ELF-1 (cell line): ENCODE measurements around the gene CCDC85C.

ENCODE experiments used
- DNase-seq: peaks from one replicate; pipeline ENCODE4 v3.0.0-alpha.2; 2016; ENCODE audit warnings: low read depth, low spot score

CCDC85C gene

DNA sequence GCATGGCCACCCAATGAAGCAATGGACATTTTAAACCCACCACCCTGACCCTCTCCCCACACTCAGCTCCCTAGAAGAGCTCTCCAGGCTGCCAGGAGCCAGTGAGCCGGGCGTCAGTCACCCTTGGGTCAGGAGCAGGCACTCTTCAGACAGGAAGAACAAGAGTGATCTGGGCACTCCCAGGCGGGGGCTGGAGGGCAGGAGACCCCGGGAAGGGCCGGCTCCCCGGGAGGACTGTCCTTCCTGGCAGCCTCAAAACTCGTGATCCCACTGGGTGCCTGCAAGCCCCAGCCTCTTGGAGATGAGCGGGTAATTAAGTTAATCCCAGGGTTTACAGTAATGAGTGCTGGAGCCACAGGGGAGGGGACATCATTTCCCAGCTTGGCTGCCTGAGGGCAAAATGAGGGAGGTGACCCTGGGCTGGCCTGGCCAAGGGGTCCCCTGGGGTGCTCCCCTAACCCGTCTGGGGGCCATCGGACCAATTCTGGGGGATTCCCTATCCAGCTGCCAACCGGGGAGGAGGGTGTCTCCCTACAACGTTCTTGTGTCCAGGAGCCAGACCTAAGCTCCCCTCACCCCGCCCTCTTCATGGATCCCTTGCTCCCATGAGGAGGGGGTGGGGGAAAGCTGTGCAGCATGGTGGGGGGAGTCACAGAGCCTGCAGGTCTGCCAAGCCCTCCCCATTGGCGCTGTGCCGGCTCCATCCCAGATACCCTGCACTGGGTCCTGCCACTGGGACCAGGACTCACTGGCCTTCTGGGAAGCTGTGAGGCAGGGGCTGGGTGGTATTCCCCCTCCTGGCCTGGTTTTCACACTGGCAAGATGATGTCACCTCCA, 63.6 kb downstream of the CCDC85C start:
- DNase-seq, result peak; percentile 43

DNA sequence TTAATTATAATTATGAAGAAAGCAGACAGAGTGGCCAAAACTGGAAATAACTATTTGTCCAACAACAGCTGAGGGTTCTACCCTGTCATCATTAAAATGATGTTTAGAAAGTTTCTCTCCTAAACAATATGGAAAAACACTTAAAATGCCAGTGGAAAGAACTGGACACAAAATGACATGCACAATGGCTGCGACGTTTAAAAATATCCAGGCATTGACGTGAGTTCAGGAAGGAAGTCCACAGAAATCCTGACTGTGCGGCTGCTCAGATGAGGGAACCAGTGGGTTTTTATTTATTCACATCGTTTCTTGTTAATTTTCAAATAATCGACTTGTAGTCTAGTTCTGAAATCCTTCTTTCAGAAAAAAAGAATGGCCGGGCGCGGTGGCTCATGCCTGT, 64.5 kb downstream of the CCDC85C start:
- DNase-seq, result no peak

DNA sequence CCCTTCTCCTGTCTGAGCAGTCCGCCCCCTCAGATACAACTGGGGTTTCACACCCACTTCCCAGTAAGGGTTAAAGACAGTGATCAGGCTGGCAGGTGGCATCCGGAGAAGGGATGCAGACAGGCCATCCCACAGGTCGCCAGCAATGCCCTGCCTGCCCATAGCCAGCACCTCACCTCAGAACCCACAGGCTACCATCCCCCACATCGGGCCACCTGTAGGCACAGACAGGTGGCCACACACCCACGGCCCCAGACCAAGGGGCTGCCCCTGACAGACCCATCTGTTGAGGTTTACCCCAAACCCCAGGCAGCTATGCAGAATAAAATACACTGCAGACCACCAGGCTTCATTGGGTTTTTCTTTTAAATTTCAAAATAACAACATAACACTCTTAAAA, 65.3 kb downstream of the CCDC85C start:
- DNase-seq, result no peak

DNA sequence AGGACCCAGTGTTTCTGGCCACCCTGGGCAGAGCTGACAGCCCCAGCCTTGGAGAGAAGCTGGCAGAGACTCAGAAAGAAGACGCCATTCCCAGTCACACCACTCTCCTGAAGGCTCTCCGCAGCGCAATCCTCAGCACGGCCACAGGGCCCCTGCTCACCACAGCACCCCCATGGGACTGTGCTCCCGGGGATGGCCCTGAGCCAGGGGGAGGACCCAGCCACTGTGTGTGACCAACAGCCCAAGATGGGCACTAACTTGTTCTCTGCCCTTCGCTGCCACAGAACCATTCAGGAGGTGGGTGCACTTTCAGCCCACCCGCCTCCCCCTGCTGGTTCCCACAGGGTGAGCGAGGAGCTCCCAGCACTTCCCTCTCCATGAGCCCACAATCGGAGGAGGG, 65.7 kb downstream of the CCDC85C start:
- no peak for DNase-seq

DNA sequence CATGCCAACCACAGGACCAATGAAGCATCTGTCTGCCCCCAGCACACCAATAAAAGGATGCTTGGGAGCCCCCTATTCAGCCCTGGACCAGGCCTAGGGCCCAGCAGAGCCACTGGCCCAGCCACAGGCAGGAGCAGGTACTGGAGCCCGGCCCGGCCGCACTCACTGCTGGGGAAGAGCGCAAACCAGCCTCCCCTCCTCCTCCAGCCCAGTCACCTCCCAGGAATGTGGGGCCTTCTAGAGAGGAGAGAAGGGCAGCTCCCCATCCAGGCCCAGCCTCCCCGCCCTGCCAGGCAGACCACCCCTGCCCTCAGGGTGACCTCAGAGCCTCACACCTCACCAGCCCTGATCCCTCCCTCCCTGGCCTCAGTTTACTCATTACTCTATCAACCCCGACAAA, 66.6 kb downstream of the CCDC85C start:
- peak; percentile 75 for DNase-seq

DNA sequence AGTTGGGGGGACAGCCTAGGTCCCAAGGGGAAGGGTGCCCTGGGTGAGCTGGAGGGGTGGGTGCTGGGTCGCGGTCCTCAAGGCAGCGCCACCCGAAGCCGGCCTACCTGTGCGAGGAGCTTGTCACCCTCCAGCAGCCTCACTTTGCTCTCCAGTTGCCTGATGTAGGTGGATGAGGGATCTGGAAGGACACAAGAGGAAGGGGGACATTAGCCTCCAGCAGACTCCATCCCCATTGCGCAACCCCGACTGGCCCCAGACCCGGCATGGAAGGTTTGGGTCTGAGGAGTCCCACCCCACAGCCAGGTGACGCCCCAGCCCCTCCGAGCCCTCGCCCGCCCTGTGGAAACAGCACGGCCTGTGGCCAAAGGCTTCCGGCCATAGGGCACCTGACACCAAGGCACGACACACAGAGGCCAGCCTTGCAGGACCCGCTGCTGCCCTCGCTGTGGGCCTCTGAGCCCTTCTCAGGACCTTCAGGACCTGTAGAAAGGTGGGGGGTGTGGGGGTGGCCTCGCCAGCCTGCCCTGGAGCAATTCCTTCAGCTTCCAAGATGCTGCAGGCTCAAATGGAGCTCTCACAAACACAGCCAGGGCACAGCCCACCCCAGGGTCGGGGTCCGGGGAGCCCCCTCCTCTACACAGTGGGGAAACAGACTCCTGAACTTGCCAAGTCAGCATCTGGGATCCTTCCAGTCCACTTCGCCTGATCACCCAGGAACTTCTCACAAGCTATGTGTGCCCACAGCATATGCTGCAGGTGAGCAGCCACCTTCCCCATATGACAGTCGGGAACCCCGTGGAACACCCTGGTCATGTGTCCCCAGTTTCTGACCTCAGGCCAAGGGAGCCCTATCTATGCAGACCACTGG, 67.9 kb downstream of the CCDC85C start:
- DNase-seq, result no peak

DNA sequence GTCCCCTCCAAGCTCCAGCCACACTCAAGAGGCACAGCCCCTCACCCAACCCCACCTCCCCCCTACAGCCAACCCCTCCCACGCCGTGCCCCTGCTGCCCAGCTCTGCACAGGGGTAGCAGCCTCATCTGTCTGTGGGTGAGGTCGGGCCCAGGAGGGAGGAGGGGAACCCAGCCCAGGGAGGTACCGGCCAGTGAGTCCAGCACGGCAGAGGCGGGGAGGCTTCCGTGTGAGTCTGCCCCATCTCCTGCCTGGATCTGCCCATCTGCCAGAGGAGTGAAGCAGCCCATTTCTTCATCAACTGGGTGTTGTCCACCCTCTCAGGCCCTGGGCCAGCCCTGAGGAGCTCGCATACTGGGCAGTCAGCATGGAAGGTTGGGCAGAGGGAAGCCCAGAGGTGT, 68.6 kb downstream of the CCDC85C start:
- no peak for DNase-seq

DNA sequence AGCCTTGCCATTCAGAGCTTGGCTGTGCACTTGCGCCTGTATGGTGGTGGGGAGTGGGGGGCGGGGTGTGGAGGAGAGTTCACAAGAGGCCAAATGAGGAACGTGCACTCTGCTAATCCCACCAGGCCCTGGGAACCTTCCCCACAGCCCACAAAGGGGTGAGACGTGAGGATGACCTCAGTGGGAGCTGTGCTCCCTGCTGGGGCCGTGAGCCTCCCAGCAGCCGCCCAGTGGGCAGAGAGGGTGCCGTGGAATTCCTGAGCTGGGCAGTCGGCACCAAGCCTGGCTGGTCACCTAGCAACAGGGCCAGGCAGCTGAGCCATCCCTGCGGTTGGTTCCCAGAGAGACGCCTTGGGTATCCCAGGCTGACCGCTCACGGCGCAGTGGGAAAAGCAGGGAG, 69.1 kb downstream of the CCDC85C start:
- no peak for DNase-seq

DNA sequence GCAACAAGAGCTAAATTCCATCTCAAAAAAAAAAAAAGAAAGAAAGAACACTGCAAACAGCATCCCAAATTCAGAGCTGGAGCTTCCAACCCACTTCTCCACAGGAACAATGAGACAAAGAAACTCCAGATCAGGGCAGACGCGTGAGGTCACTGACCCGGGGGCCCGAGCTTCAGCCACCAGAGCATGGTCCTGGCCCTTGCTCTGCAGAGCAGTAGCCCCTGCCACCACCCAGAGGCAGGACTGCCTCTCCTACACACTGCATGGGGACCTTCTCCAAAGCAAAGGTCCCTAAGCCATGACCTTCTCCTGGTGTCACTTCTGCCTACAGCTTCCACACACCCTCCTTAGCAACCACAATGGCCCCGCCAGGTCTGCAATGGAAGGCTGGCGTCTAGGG, 69.7 kb downstream of the CCDC85C start:
- DNase-seq, result no peak

DNA sequence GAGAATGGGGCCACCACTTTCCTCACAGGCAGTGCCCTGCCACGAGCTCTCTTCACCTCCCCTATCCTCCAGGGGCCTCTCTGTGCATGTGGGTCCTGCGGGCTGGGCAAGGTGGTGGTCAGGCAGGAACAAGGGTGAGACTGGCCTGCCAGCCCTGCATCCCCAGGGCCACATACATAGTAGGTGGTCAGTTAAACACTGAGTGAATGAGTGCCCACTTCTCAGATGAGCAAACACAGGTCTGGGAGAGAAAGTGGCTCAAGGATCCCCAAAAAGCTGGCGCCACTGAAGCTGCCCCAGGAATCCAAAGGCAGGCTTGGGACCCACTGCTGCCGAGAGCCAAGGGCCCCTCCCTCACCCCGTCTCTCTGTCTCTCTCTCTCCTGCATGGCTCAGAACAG, 71.7 kb downstream of the CCDC85C start:
- DNase-seq, result no peak

DNA sequence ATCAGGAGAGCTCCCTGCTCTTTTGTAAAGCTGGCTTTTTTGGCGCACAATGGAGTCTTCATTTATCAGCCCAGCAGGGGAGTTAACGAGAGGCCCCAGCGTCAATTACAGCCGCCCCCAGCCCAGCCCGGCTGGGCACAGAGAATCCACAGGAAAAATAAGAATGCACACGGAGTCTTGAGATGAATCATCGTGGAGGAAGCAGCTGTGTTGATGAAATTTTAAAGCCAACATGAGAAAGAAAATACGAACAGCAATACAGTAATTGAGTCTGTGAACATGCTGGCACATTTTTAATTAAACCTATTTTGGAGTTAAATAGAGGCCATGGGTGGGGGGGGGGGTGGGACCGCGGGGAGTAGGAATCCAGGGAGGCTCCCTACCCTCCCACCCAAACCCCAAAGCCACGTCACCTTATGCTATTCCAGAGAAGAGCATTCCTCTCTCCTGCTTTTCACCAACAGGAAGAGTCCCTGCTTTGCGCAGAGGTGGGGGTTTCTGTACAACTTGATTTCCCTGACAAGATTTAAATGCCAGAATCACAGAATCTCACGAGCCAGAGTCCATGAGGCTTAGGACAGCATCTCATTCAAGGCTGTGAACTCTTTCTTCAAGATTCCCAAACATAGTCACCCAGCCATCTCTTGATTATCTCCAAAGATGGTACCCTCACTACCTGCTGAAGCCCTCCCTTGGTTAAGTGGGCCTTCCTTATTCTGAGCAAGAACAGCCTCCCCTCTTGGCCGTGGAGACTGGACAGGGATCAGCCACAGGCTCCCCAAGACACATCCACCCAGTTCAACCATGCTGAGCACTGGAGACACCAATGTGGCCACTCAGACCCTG, 72.5 kb downstream of the CCDC85C start:
- peak; percentile 44 for DNase-seq

DNA sequence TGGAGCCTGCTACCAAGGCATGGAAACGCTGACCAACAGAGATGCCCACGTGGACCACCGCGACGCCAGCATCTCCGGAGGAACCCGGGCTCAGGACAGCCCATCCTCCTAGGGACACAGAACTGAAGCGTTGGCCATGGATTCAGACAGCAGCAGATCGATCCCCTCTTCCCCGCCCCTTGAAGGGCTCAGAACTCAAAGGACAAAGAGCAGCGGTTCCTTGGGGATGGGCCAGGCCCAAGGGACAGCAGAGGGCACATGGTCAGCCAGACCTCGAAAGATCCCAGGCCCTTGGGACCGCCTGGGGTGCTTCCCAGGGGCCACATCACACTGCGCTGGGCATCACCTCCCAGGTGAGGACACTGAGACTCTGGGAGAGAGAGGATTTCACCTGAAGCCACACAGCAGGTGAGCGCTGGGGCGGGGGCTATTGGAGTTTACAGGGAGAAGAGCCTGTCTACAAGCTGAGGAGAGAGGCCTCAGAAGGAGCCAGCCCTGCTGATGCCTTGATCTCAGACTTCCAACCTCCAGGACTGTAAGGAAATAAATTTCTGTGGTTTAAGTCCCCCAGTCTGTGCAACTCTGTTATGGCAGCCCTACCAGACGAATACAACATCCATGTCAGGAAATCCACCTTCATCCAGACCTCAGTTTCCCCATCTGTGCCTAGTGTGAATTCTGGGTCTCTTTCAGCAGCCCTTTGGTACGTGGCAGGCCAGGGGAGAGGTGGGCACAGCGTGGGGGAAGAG, 73.4 kb downstream of the CCDC85C start:
- DNase-seq, result no peak

DNA sequence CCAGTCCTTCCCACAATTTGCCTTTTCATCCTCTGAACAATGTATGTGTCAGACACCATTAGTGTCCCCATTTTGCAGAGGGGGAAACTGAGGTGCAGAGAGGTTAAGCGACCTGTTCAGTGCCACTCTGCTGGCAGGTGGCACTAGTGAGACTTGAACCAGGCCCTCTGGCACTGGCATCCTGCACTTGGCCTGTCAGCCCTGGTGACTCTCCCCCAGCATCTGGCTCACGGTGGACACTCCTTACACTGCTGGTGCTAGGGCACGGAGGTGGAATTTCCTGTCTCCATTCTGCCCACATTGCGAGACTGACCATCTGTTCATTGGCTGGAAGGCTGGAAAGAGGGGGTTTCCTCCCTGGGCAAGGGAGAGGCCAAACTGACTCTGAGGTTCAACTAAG, 74.1 kb downstream of the CCDC85C start:
- no peak for DNase-seq

DNA sequence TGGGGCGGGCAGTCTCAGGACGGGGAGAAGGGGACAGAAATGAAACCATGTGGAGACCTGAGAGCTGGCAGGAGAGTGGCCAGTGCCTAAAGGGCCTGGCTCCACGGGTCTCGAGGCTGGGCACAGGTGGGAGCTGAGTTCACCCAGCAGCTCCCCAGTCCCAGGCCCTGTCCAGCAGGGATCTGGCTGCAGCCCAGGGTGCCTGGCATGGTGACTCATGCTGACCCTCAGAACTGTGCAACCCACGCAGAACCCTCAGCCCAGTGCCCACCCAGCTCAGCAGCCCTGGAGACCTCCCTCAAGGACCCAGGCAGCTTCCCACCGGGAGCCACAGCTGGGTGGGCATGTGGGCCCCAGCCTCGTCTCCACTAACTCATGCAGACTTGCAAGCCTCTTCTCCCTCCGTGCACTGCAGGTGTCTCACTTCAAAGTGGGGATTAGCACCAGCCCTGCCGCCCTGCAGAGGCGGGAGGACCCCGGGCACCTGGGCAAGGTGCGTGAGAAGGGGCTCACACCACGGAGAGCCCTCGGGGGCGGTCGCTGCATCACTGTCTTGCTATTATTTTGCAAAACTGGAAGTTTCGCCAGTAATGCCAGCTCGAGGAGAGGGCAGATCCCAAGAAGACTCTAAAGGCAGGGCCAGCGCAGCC, 76.5 kb downstream of the CCDC85C start:
- DNase-seq, result no peak

DNA sequence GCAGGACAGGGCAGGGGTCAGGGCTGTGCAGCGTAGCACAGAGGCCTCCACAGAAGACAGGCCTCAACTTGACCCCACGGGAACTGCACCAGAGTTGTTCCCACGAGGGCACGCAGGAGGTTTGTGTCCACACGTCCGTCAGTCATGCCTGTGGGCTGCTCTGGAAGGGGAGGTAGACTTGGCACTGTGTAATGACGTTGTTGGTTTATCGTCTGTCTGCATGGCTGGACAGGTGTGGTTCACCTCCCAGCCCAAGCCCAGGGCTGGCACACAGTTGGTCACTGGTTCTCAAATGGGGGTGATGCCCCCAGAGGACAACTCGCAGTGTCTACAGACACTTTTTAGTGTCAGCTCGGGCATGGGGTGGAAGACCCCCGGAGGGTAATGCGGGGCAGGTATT, 77.0 kb downstream of the CCDC85C start:
- no peak for DNase-seq

DNA sequence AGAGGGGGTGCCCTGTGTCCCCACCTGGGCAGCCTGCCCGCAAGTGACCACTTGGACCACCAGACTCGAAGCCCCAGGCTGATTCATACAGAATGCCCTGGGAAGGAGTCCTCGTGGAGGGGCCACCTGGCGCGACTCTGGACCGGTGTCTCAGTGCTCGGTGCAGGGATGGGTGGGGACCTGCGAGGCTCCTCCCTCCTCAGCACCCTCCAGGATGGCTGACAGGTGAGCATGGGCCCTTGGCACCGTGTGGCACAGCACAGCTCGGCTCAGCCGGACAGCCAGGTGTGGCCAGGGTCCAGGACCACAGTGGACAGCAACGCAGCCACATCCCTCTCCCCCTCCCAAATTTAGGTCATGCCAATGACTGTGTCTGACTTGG, 78.3 kb downstream of the CCDC85C start:
- no peak for DNase-seq

DNA sequence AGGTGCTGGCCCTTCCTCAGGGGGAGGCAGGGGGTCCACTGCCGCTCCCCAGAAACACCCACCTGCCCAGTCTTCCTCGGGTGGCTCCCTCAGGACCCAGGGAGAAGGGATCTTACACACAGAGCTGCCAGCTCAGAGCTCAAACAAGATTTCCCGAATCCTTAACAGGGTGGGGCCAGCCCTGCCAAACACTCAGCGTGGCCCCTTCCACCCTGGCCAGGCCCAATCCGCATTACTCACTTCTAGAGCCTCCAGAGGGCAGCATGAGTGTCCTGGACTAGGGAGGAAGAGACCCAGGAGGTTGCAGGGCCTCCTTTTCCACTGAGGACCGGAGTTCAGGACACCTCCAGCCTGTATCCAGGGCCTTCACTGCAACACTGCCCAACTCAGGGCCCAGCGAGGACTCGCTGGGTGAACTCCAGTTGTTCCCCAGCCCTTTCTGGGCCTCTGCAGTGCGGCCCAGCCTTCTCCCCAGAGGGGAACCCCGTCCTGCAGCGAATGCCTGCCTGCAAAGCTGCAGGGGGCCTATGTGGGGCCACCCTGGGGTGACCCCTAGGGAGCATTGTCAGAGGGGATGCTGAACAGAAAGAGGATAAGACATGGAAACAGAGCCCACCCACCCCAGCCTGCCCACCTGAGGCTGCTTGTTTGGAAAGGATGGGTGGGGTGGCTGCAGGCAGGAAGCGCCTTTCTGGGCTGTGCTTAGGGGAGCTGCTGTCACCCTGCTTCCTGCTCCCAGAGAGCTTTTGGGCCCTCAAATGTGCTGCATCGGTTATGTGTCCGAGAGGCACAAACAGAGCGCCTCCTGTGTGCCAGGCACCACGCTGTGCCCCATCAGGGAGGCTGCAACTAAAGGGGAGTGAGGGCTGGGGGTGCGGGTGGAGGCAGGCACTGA, 79.0 kb downstream of the CCDC85C start:
- peak; percentile 55 for DNase-seq

DNA sequence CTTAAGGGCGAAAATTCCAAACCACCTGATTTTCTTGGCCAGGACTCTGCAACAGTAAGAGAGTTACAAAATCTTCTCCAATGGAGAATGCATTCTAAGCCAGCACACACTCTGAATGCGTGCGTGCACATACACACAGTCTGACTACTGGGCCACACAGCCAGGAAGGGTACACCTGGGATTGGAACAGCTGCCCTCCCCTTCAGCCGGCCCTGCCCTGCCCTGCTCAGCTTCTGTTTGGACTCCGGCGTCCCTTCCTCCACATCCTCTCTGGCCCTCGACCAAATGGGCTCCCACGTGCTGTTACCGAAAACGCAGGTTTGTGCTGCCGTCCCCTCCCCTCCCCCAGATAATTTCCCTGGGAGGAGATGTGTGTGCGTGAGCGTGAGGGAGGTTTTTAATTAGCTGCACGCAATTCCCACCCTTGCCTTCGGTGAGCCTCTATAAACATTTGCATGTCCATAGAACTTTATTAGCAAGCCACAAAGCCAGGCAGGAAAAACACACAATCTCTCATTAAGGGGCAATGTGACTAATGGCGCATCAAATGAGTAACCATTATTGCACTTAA, 79.8 kb downstream of the CCDC85C start:
- no peak for DNase-seq

DNA sequence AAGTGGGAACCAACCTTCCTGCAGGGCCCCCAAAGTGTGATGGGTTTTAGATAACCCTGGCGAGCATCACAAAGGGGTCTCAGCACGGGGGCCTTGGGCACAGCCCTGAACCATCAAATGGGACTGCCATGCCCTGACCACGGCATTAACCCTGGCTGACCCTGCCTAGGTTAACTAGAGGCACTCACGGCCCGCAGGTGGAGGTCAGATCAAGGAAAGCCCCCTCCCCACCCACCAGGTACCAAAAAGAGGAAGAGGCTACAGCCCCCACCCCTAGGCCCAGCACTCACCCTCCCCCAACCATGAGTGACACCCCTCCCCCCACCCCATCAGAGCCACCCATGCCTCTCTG, 80.3 kb downstream of the CCDC85C start:
- DNase-seq, result no peak
